ENCODE results near the gene AGR2.

GRCh38 chr7:16822029-16822428, 17.2 kb upstream of the AGR2 start:
- TF ChIP-seq CHD2 (IDR thresholded peaks at IDR 0.05; ENCODE audit: low read length, partially characterized antibody) (no peak), FOSL2 (IDR thresholded peaks at IDR 0.05; ENCODE audit: borderline replicate concordance, low read depth) (no peak)
